Measurements from ENCODE around the gene L2HGDH. TPM values are rescaled to one million over a fixed set of nuclear protein-coding genes. Genes with fewer than 3 reads are reported as not detected.

The L2HGDH gene
- total RNA-seq, 1 experiment from 2014 or later: 15.2 TPM

- H3K4me3 ChIP-seq: no peak overlapping the region
- H3K4me1 ChIP-seq: no peaks in the 10 kb centered on the region
- H3K36me3 ChIP-seq: peaks cover 2% of the 10 kb centered on the region
- H3K27me3 ChIP-seq: no peaks in the 10 kb centered on the region
- no peaks in the 10 kb centered on the region for H3K9me3 ChIP-seq (replicated peaks)
- no peak for DNase-seq
- H3K27ac ChIP-seq: no peak overlapping the region
These were observed 98.2 kb downstream of the L2HGDH start for GRCh38 chr14:50213795-50214194.

GRCh38 chr14:50212726-50213125 lies 99.3 kb downstream of the L2HGDH start:
- no peaks in the 10 kb centered on the region for H3K27me3 ChIP-seq
- H3K27ac ChIP-seq: no peak overlapping the region

GRCh38 chr14:50210074-50210473 lies 102.0 kb downstream of the L2HGDH start:
- H3K36me3 ChIP-seq: peaks cover 2% of the 10 kb centered on the region
- H3K9me3 ChIP-seq (replicated peaks): no peaks in the 10 kb centered on the region
- no peaks in the 10 kb centered on the region for H3K4me1 ChIP-seq
- no peak for DNase-seq
- no peak overlapping the region for H3K27ac ChIP-seq
- no peak overlapping the region for H3K4me3 ChIP-seq
- no peaks in the 10 kb centered on the region for H3K27me3 ChIP-seq

More at GRCh38 chr14:50212726-50213125, 99.3 kb downstream of the L2HGDH start:
- DNase-seq: no peak
- no peaks in the 10 kb centered on the region for H3K9me3 ChIP-seq (replicated peaks)
- H3K36me3 ChIP-seq: peaks cover 2% of the 10 kb centered on the region
- no peaks in the 10 kb centered on the region for H3K4me1 ChIP-seq
- H3K4me3 ChIP-seq: no peak overlapping the region

- Histone ChIP-seq H3K4me1 (no peaks in the 10 kb centered on the region), H3K27me3 (no peaks in the 10 kb centered on the region), H3K4me3 (no peak overlapping the region), H3K36me3 (peaks cover 21% of the 10 kb centered on the region), H3K9me3 (replicated peaks) (no peaks in the 10 kb centered on the region), H3K27ac (no peak overlapping the region)
- DNase-seq: no peak
These were observed 113.5 kb downstream of the L2HGDH start for GRCh38 chr14:50198499-50198898.

GRCh38 chr14:50191499-50191898 lies 120.5 kb downstream of the L2HGDH start:
- no peak for DNase-seq
- H3K27me3 ChIP-seq: no peaks in the 10 kb centered on the region
- no peak overlapping the region for H3K4me3 ChIP-seq
- H3K4me1 ChIP-seq: peaks cover 7% of the 10 kb centered on the region
- H3K36me3 ChIP-seq: peaks cover 4% of the 10 kb centered on the region; the same call in 1 of the 2 replicates
- no peak overlapping the region for H3K27ac ChIP-seq
- no peaks in the 10 kb centered on the region for H3K9me3 ChIP-seq (replicated peaks)

Other genes starting within 250 kb of the L2HGDH start
- 7.8 and 11.6 TPM in 2 replicates for gene VCPKMT, start 195.7 kb downstream of the L2HGDH start, total RNA-seq (2014; rRNA removed; shearing (Covaris generic))
- 30.6 and 30.7 TPM in 2 replicates for gene SOS2, start 80.7 kb downstream of the L2HGDH start, total RNA-seq (2014; rRNA removed; shearing (Covaris generic))
- 9.8 and 10.6 TPM in 2 replicates for gene DMAC2L, start 95 bp upstream of the L2HGDH start, total RNA-seq (2014; rRNA removed; shearing (Covaris generic))
- gene CDKL1, start 84.7 kb upstream of the L2HGDH start, total RNA-seq (2014; rRNA removed; shearing (Covaris generic)): 4.5 and 6.1 TPM in 2 replicates
- 45.1 and 57.3 TPM in 2 replicates for gene MAP4K5, start 220.3 kb upstream of the L2HGDH start, total RNA-seq (2014; rRNA removed; shearing (Covaris generic))
- 0.59 and 0.66 TPM in 2 replicates for gene ATL1, start 247.9 kb upstream of the L2HGDH start, total RNA-seq (2014; rRNA removed; shearing (Covaris generic))

Measured in SJCRH30 (cell line).